SK-N-SH treated with all-trans-retinoic acid at 6 μM for 48 hours (cell line): Measurements from ENCODE around the gene TMEM178B.

ENCODE experiments used
- ATAC-seq: fragments of 200-7000 bp; cut with Tn5 transposase; 3 replicates; pipeline ENCODE4 v1.9.1; 2020; ENCODE audit warnings: mild to moderate bottlenecking, moderate library complexity
- ARNTL ChIP-seq: fragments of 450-650 bp; formaldehyde crosslinking; IDR thresholded peaks from 2 replicates; pipeline ENCODE4 v1.5.0; 2020; ENCODE audit warnings: low read depth, mild to moderate bottlenecking, moderate library complexity, borderline replicate concordance
- BACH2 ChIP-seq: fragments of 250-450 bp; sonication (Bioruptor Pico); IDR thresholded peaks from 2 replicates; pipeline ENCODE4 v1.9.0; 2021; ENCODE audit warnings: mild to moderate bottlenecking, borderline replicate concordance
- CREB5 ChIP-seq: fragments of 250-450 bp; sonication (Bioruptor Pico); IDR thresholded peaks from 2 replicates; pipeline ENCODE4 v1.5.1; 2020; ENCODE audit warnings: low read depth, mild to moderate bottlenecking, moderate library complexity
- CSDC2 ChIP-seq: fragments of 250-450 bp; sonication (Bioruptor Pico); IDR thresholded peaks from 2 replicates; pipeline ENCODE4 v1.5.0; 2020; ENCODE audit warnings: mild to moderate bottlenecking, moderate library complexity
- CSRNP3 ChIP-seq: fragments of 250-450 bp; sonication (Bioruptor Pico); IDR thresholded peaks from 2 replicates; pipeline ENCODE4 v1.5.1; 2021; ENCODE audit warnings: mild to moderate bottlenecking, moderate library complexity
- ESRRG ChIP-seq: fragments of 250-450 bp; sonication (Bioruptor Pico); IDR thresholded peaks from 2 replicates; pipeline ENCODE4 v1.6.1; 2021; ENCODE audit warnings: mild to moderate bottlenecking
- GLIS3 ChIP-seq: fragments of 250-450 bp; sonication (Bioruptor Pico); IDR thresholded peaks from 2 replicates; pipeline ENCODE4 v1.5.0; 2020; ENCODE audit warnings: mild to moderate bottlenecking, moderate library complexity
- ISL1 ChIP-seq: fragments of 250-450 bp; sonication (Bioruptor Pico); IDR thresholded peaks from 2 replicates; pipeline ENCODE4 v2.1.2; 2022; ENCODE audit warnings: mild to moderate bottlenecking, moderate library complexity
- OSR1 ChIP-seq: fragments of 250-450 bp; sonication (Bioruptor Pico); IDR thresholded peaks from 2 replicates; pipeline ENCODE4 v1.8.0; 2022; ENCODE audit warnings: moderate library complexity, mild to moderate bottlenecking, inconsistent platforms
- POU6F1 ChIP-seq: fragments of 250-450 bp; sonication (Bioruptor Pico); IDR thresholded peaks from 2 replicates; pipeline ENCODE4 v1.8.0; 2021; ENCODE audit warnings: low read depth, mild to moderate bottlenecking, moderate library complexity, borderline replicate concordance
- PPARA ChIP-seq: fragments of 250-450 bp; sonication (Bioruptor Pico); IDR thresholded peaks from 2 replicates; pipeline ENCODE4 v1.5.0; 2020; ENCODE audit warnings: mild to moderate bottlenecking, borderline replicate concordance
- RARB ChIP-seq: fragments of 250-450 bp; sonication (Bioruptor Pico); IDR thresholded peaks from 2 replicates; pipeline ENCODE4 v1.8.0; 2021; ENCODE audit warnings: mild to moderate bottlenecking, moderate library complexity
- SNAI2 ChIP-seq: fragments of 250-450 bp; sonication (Bioruptor Pico); IDR thresholded peaks from 2 replicates; pipeline ENCODE4 v1.5.0; 2020; ENCODE audit warnings: mild to moderate bottlenecking, moderate library complexity
- TCF4 ChIP-seq: fragments of 250-450 bp; sonication (Bioruptor Pico); IDR thresholded peaks from 2 replicates; pipeline ENCODE4 v1.8.0; 2021; ENCODE audit warnings: mild to moderate bottlenecking, moderate library complexity, borderline replicate concordance
- TOX ChIP-seq: fragments of 250-450 bp; sonication (Bioruptor Pico); IDR thresholded peaks from 2 replicates; pipeline ENCODE4 v1.8.0; 2021; ENCODE audit warnings: mild to moderate bottlenecking, moderate library complexity, borderline replicate concordance
- TSHZ2 ChIP-seq: fragments of 250-450 bp; sonication (Bioruptor Pico); IDR thresholded peaks from 2 replicates; pipeline ENCODE4 v1.5.0; 2020; ENCODE audit warnings: mild to moderate bottlenecking, moderate library complexity
- ZFP3 ChIP-seq: fragments of 250-450 bp; sonication (Bioruptor Pico); IDR thresholded peaks from 2 replicates; pipeline ENCODE4 v1.5.0; 2020; ENCODE audit warnings: mild to moderate bottlenecking, moderate library complexity
- ZFP30 ChIP-seq: fragments of 450-650 bp; formaldehyde crosslinking; IDR thresholded peaks from 2 replicates; pipeline ENCODE4 v1.5.0; 2022; ENCODE audit warnings: mild to moderate bottlenecking, moderate library complexity
- ZNF565 ChIP-seq: fragments of 450-650 bp; formaldehyde crosslinking; conservative IDR thresholded peaks from 2 replicates; pipeline ENCODE4 v1.5.0; 2020; ENCODE audit warnings: low read depth, mild to moderate bottlenecking, moderate library complexity
- ZNF70 ChIP-seq: fragments of 450-650 bp; formaldehyde crosslinking; IDR thresholded peaks from 2 replicates; pipeline ENCODE4 v1.5.0; 2020; ENCODE audit warnings: mild to moderate bottlenecking, moderate library complexity

Gene TMEM178B

GRCh38 chr7:141360416-141360760, 286.5 kb downstream of the TMEM178B start:
- ATAC-seq: no peak

GRCh38 chr7:141360803-141361202, 286.9 kb downstream of the TMEM178B start:
- no peak for TF ChIP-seq TSHZ2 (CRISPR knock-in tag)
- TF ChIP-seq ZFP3 (CRISPR knock-in tag): no peak
- no peak for TF ChIP-seq ISL1 (CRISPR knock-in tag)
- no peak for TF ChIP-seq ZFP30
- TF ChIP-seq PPARA (CRISPR knock-in tag): no peak
- ATAC-seq: no peak

More at GRCh38 chr7:141360416-141360760, 286.5 kb downstream of the TMEM178B start:
- TF ChIP-seq ARNTL (no peak), OSR1 (CRISPR knock-in tag) (no peak), TCF4 (CRISPR knock-in tag) (no peak), SNAI2 (CRISPR knock-in tag) (no peak), RARB (CRISPR knock-in tag) (no peak), ZFP3 (CRISPR knock-in tag) (no peak), CREB5 (CRISPR knock-in tag) (no peak), TOX (CRISPR knock-in tag) (no peak), CSRNP3 (no peak), ZFP30 (no peak), POU6F1 (CRISPR knock-in tag) (no peak), GLIS3 (no peak), PPARA (CRISPR knock-in tag) (no peak), BACH2 (CRISPR knock-in tag) (no peak), ESRRG (CRISPR knock-in tag) (no peak), ZNF70 (CRISPR knock-in tag) (no peak), ISL1 (CRISPR knock-in tag) (no peak), ZNF565 (CRISPR knock-in tag) (no peak)

GRCh38 chr7:141361479-141361878, 287.6 kb downstream of the TMEM178B start:
- no peak for TF ChIP-seq CSDC2 (CRISPR knock-in tag)
- no peak for TF ChIP-seq TOX (CRISPR knock-in tag)
- no peak for TF ChIP-seq POU6F1 (CRISPR knock-in tag)
- TF ChIP-seq ISL1 (CRISPR knock-in tag): no peak
- TF ChIP-seq PPARA (CRISPR knock-in tag): no peak
- no peak for TF ChIP-seq OSR1 (CRISPR knock-in tag)
- no peak for ATAC-seq

GRCh38 chr7:141361960-141362359, 288.1 kb downstream of the TMEM178B start:
- ATAC-seq: no peak
- TF ChIP-seq OSR1 (CRISPR knock-in tag) (no peak), TCF4 (CRISPR knock-in tag) (no peak), CSDC2 (CRISPR knock-in tag) (no peak), ISL1 (CRISPR knock-in tag) (no peak), ZNF565 (CRISPR knock-in tag) (no peak), POU6F1 (CRISPR knock-in tag) (no peak), ZNF70 (CRISPR knock-in tag) (no peak), ZFP3 (CRISPR knock-in tag) (no peak), RARB (CRISPR knock-in tag) (no peak), SNAI2 (CRISPR knock-in tag) (no peak)
